ENCODE measurements around the gene TMEM244.

- TF ChIP-seq ARNT (IDR thresholded peaks at IDR 0.05) (no peak), CTCF (IDR thresholded peaks at IDR 0.05 in 2 of 3, conservative IDR thresholded peaks at IDR 0.05 in 1 of 3; ENCODE audit: insufficient read depth in 2 of 3, low read depth in 1 of 3, low read length in 3 of 3) (no peak), POLR3A (IDR thresholded peaks at IDR 0.05; ENCODE audit: borderline replicate concordance, extremely low read depth, insufficient read depth, insufficient read length) (no peak), PHF8 (IDR thresholded peaks at IDR 0.05; ENCODE audit: borderline replicate concordance, low read length) (no peak), TRIM24 (IDR thresholded peaks at IDR 0.05) (no peak)
Measured at GRCh38 chr6:129902681-129903080, 41.6 kb upstream of the TMEM244 start.

All from K562 (cell line).